ENCODE measurements around the gene KCNH2. TPM values are rescaled to one million over a fixed set of nuclear protein-coding genes. Genes with fewer than 3 reads are reported as not detected.
"Not testable (repeated sequence)": the region's sequence is repeated elsewhere in the genome, so short reads cannot be mapped to it uniquely, and the experiment has no call there.

Gene KCNH2
- total RNA-seq, 1 experiment from 2014 or later, result 0.22 TPM

DNA sequence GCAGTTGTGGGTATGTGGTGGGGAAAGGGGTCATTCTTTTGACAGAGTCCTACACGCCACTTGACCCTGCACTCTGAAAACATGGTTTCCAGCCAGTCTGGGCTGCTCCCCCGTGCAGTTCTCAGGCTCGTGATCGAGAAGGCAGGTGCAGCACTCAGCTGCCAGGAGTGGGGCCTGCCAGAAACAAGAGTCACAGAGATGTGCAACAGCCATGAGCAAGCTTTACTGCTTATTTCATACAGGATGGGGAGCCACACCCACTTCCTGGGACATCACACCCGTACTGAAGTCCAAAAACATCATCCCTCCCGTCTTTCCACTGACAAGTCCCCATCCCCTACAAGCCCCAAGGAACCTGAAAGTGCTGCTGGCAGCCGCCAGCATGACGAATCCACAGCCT, 36.8 kb upstream of the KCNH2 start:
- Histone ChIP-seq H3K79me2 (ENCODE audit: low read length) (no peaks in the 10 kb centered on the region), H3K9ac (ENCODE audit: low read length) (no peak overlapping the region), H3K4me3 (ENCODE audit: low read length) (no peak overlapping the region)

GRCh38 chr7:151013733-151014497, 35.8 kb upstream of the KCNH2 start:
- peak; percentile 92 for DNase-seq
- peak overlapping the region; percentile 78 for H3K9ac ChIP-seq (ENCODE audit: low read length)
- no peaks in the 10 kb centered on the region for H3K27me3 ChIP-seq (ENCODE audit: low read length)
- peaks cover 48% of the 10 kb centered on the region for H3K4me1 ChIP-seq (ENCODE audit: low read length)
- H3K79me2 ChIP-seq (ENCODE audit: low read length), result peaks cover 7% of the 10 kb centered on the region; the same call in 1 of the 2 replicates
- no peaks in the 10 kb centered on the region for H3K9me3 ChIP-seq (ENCODE audit: low read length)
- H2AFZ ChIP-seq (ENCODE audit: low read length), result peak overlapping the region; percentile 1
- H3K4me2 ChIP-seq (ENCODE audit: low read depth, low read length, poor library complexity, severe bottlenecking), result peak overlapping the region; percentile 65
- H3K9me2 ChIP-seq (replicated peaks; ENCODE audit: insufficient read depth, low read length), result no peaks in the 10 kb centered on the region
- peak overlapping the region; percentile 58 for H3K4me3 ChIP-seq (ENCODE audit: low read length)
- peak overlapping the region; percentile 59 for H3K27ac ChIP-seq (ENCODE audit: low read length)
- no peaks in the 10 kb centered on the region for H3K36me3 ChIP-seq (ENCODE audit: insufficient read depth, low read length)
- H4K20me1 ChIP-seq (ENCODE audit: insufficient read depth, low read depth, low read length), result no peaks in the 10 kb centered on the region

More for the DNA sequence above, 36.8 kb upstream of the KCNH2 start:
- no peak overlapping the region for H3K4me2 ChIP-seq (ENCODE audit: low read depth, low read length, poor library complexity, severe bottlenecking)
- H3K36me3 ChIP-seq (ENCODE audit: insufficient read depth, low read length), result no peaks in the 10 kb centered on the region
- no peak for DNase-seq
- no peaks in the 10 kb centered on the region for H3K27me3 ChIP-seq (ENCODE audit: low read length)
- H3K27ac ChIP-seq (ENCODE audit: low read length), result no peak overlapping the region
- no peaks in the 10 kb centered on the region for H3K9me2 ChIP-seq (replicated peaks; ENCODE audit: insufficient read depth, low read length)
- H3K4me1 ChIP-seq (ENCODE audit: low read length), result peaks cover 37% of the 10 kb centered on the region
- no peaks in the 10 kb centered on the region for H4K20me1 ChIP-seq (ENCODE audit: insufficient read depth, low read depth, low read length)
- H2AFZ ChIP-seq (ENCODE audit: low read length), result no peak overlapping the region
- no peaks in the 10 kb centered on the region for H3K9me3 ChIP-seq (ENCODE audit: low read length)

DNA sequence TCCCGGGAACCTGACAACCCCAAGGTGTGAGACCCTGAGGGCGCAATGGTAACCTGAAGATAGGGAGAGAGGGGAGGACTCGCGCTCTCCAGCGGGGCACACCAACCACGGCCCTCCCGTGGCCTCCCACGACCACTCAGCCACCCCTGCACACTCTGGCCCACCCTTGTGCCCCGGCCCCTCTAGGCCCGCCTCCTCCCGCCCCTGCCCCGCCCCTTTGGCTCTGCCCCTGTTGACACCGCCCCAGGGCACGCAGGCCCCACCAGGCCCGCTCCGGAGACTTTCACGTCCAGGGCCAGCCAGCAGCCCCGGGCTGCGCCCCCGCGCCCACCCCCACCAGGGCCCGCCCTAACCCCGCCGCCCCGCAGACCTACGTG, 35.2 kb upstream of the KCNH2 start:
- Histone ChIP-seq H4K20me1 (ENCODE audit: insufficient read depth, low read depth, low read length) (no peaks in the 10 kb centered on the region), H3K9ac (ENCODE audit: low read length) (no peak overlapping the region), H3K27me3 (ENCODE audit: low read length) (no peaks in the 10 kb centered on the region), H3K4me3 (ENCODE audit: low read length) (no peak overlapping the region), H3K27ac (ENCODE audit: low read length) (no peak overlapping the region), H3K4me2 (ENCODE audit: low read depth, low read length, poor library complexity, severe bottlenecking) (peak overlapping the region; percentile 65), H3K9me3 (ENCODE audit: low read length) (no peaks in the 10 kb centered on the region), H3K4me1 (ENCODE audit: low read length) (peaks cover 49% of the 10 kb centered on the region), H3K36me3 (ENCODE audit: insufficient read depth, low read length) (no peaks in the 10 kb centered on the region), H3K79me2 (ENCODE audit: low read length) (peaks cover 7% of the 10 kb centered on the region; the same call in 1 of the 2 replicates), H2AFZ (ENCODE audit: low read length) (no peak overlapping the region), H3K9me2 (replicated peaks; ENCODE audit: insufficient read depth, low read length) (no peaks in the 10 kb centered on the region)
- DNase-seq, result no peak

GRCh38 chr7:151012911-151013347, 34.8 kb upstream of the KCNH2 start:
- H3K4me3 ChIP-seq (ENCODE audit: low read length), result no peak overlapping the region
- H3K79me2 ChIP-seq (ENCODE audit: low read length), result peaks cover 7% of the 10 kb centered on the region; the same call in 1 of the 2 replicates
- no peak overlapping the region for H2AFZ ChIP-seq (ENCODE audit: low read length)
- no peaks in the 10 kb centered on the region for H4K20me1 ChIP-seq (ENCODE audit: insufficient read depth, low read depth, low read length)
- no peak overlapping the region for H3K9ac ChIP-seq (ENCODE audit: low read length)
- no peaks in the 10 kb centered on the region for H3K9me2 ChIP-seq (replicated peaks; ENCODE audit: insufficient read depth, low read length)
- DNase-seq, result no peak
- no peaks in the 10 kb centered on the region for H3K36me3 ChIP-seq (ENCODE audit: insufficient read depth, low read length)
- H3K27me3 ChIP-seq (ENCODE audit: low read length), result no peaks in the 10 kb centered on the region
- H3K9me3 ChIP-seq (ENCODE audit: low read length), result no peaks in the 10 kb centered on the region
- no peak overlapping the region for H3K27ac ChIP-seq (ENCODE audit: low read length)
- H3K4me1 ChIP-seq (ENCODE audit: low read length), result peaks cover 49% of the 10 kb centered on the region
- no peak overlapping the region for H3K4me2 ChIP-seq (ENCODE audit: low read depth, low read length, poor library complexity, severe bottlenecking)

DNA sequence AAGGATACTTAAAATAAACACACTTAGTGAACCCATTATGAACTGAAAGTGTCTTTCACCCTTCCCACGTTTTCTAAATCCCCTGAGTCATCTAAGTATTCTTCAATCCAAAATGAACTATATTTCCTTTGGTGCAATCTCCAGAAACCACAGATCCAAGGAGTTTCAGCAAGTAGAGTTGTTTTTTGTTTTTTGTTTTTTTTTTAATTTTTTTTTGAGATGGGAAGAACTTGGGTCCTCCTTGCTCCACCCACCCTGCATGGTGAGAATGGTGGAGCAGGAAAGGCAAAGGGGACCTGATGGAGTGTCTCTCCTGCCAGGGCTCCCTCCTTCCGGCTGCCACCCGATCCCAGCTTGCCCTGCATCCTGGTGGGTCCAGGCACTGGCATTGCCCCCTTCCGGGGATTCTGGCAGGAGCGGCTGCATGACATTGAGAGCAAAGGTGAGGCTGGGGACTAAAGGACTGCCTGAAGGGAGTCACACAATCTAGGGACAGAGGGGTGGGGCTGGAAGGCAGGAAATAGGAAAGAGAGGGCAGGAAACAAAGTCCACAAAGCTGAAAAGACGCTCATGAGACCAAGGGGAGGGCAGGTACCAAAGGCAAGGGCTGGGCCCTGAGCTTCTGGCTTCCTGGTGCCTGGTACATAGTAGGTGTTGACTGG, 34.0 kb upstream of the KCNH2 start:
- H3K27ac ChIP-seq (ENCODE audit: low read length), result no peak overlapping the region
- no peak overlapping the region for H3K9ac ChIP-seq (ENCODE audit: low read length)

DNA sequence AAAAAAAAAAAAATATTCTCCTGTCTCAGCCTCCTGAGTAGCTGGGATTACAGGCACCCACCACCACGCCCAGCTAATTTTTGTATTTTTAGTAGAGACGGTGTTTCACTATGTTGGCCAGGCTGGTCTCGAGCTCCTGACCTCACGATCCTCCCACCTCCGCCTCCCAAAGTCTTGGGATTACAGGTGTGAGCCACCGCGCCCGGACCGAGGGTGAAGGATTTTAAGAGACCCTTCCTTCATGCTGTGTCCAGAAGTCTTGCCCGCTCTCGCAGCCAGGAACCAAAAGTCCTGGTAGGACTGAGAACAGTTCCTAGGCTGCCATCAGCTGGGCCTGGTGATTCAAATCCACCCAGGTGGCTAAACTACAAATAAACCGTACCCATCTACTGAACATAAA, 33.5 kb upstream of the KCNH2 start:
- H2AFZ ChIP-seq (ENCODE audit: low read length); H3K36me3 ChIP-seq (ENCODE audit: insufficient read depth, low read length); H4K20me1 ChIP-seq (ENCODE audit: insufficient read depth, low read depth, low read length); H3K4me3 ChIP-seq (ENCODE audit: low read length); H3K79me2 ChIP-seq (ENCODE audit: low read length); H3K9ac ChIP-seq (ENCODE audit: low read length); H3K9me3 ChIP-seq (ENCODE audit: low read length); H3K4me2 ChIP-seq (ENCODE audit: low read depth, low read length, poor library complexity, severe bottlenecking); H3K27me3 ChIP-seq (ENCODE audit: low read length); DNase-seq; H3K27ac ChIP-seq (ENCODE audit: low read length); H3K9me2 ChIP-seq (replicated peaks; ENCODE audit: insufficient read depth, low read length): not testable (repeated sequence)
- peaks cover 47% of the 10 kb centered on the region for H3K4me1 ChIP-seq (ENCODE audit: low read length)

More for the DNA sequence above, 34.0 kb upstream of the KCNH2 start:
- H3K36me3 ChIP-seq (ENCODE audit: insufficient read depth, low read length), result no peaks in the 10 kb centered on the region
- H3K9me2 ChIP-seq (replicated peaks; ENCODE audit: insufficient read depth, low read length), result no peaks in the 10 kb centered on the region
- no peak overlapping the region for H2AFZ ChIP-seq (ENCODE audit: low read length)
- H3K4me3 ChIP-seq (ENCODE audit: low read length), result no peak overlapping the region
- no peaks in the 10 kb centered on the region for H3K9me3 ChIP-seq (ENCODE audit: low read length)
- no peaks in the 10 kb centered on the region for H3K27me3 ChIP-seq (ENCODE audit: low read length)
- no peak overlapping the region for H3K4me2 ChIP-seq (ENCODE audit: low read depth, low read length, poor library complexity, severe bottlenecking)
- peaks cover 7% of the 10 kb centered on the region; the same call in 1 of the 2 replicates for H3K79me2 ChIP-seq (ENCODE audit: low read length)
- H3K4me1 ChIP-seq (ENCODE audit: low read length), result peaks cover 47% of the 10 kb centered on the region
- no peaks in the 10 kb centered on the region for H4K20me1 ChIP-seq (ENCODE audit: insufficient read depth, low read depth, low read length)
- no peak for DNase-seq

DNA sequence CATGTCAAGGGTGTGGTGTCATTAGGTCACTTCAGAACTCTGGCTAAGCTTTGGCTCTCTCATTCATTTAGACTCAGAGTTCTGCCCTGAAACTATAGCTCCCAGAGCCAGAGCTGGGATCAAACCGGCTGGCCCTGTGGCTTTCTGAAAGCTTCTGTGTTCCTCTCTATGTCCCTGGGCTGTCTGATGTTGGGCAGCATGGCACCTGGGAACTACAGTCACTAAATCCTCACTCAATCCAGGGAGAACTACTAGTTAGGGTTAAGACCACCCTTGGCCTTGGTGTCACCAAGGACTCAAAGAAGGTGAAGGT, 32.9 kb upstream of the KCNH2 start:
- Histone ChIP-seq H3K36me3 (ENCODE audit: insufficient read depth, low read length) (no peaks in the 10 kb centered on the region), H3K9ac (ENCODE audit: low read length) (no peak overlapping the region), H3K9me2 (replicated peaks; ENCODE audit: insufficient read depth, low read length) (no peaks in the 10 kb centered on the region), H3K4me2 (ENCODE audit: low read depth, low read length, poor library complexity, severe bottlenecking) (peak overlapping the region; percentile 82), H3K27me3 (ENCODE audit: low read length) (no peaks in the 10 kb centered on the region), H3K79me2 (ENCODE audit: low read length) (peaks cover 7% of the 10 kb centered on the region; the same call in 1 of the 2 replicates), H4K20me1 (ENCODE audit: insufficient read depth, low read depth, low read length) (no peaks in the 10 kb centered on the region), H3K27ac (ENCODE audit: low read length) (no peak overlapping the region), H3K9me3 (ENCODE audit: low read length) (no peaks in the 10 kb centered on the region), H2AFZ (ENCODE audit: low read length) (no peak overlapping the region), H3K4me3 (ENCODE audit: low read length) (no peak overlapping the region), H3K4me1 (ENCODE audit: low read length) (peaks cover 47% of the 10 kb centered on the region)
- DNase-seq, result no peak

GRCh38 chr7:151010307-151011096, 32.4 kb upstream of the KCNH2 start:
- Histone ChIP-seq H3K4me2 (ENCODE audit: low read depth, low read length, poor library complexity, severe bottlenecking) (peak overlapping the region; percentile 82), H2AFZ (ENCODE audit: low read length) (no peak overlapping the region), H3K9ac (ENCODE audit: low read length) (peak overlapping the region; percentile 88), H3K27ac (ENCODE audit: low read length) (no peak overlapping the region), H3K4me3 (ENCODE audit: low read length) (peak overlapping the region; percentile 81; the same call in 1 of the 2 replicates), H3K9me3 (ENCODE audit: low read length) (no peaks in the 10 kb centered on the region), H3K27me3 (ENCODE audit: low read length) (no peaks in the 10 kb centered on the region), H3K79me2 (ENCODE audit: low read length) (peaks cover 7% of the 10 kb centered on the region; the same call in 1 of the 2 replicates), H3K4me1 (ENCODE audit: low read length) (peaks cover 47% of the 10 kb centered on the region), H3K36me3 (ENCODE audit: insufficient read depth, low read length) (no peaks in the 10 kb centered on the region), H3K9me2 (replicated peaks; ENCODE audit: insufficient read depth, low read length) (no peaks in the 10 kb centered on the region), H4K20me1 (ENCODE audit: insufficient read depth, low read depth, low read length) (no peaks in the 10 kb centered on the region)
- DNase-seq, result no peak
